Progenitor cell of endocrine pancreas (in vitro differentiated cells): ENCODE data around the gene IZUMO2. TPM values are rescaled to one million over a fixed set of nuclear protein-coding genes. Genes with fewer than 3 reads are reported as not detected.

Source experiments
- DNase-seq: peaks from one replicate; pipeline ENCODE4 v3.0.0; 2021; ENCODE audit warnings: low spot score; ENCODE audit not compliant: unreplicated experiment
- H3K27ac Mint-ChIP-seq: 2 replicates; pipeline ENCODE4 v1.8.0; 2021; ENCODE audit warnings: mild to moderate bottlenecking, moderate library complexity, mixed read lengths
- H3K27me3 Mint-ChIP-seq: 2 replicates; pipeline ENCODE4 v1.8.0; 2021; ENCODE audit warnings: mixed read lengths
- H3K36me3 Mint-ChIP-seq: 2 replicates; pipeline ENCODE4 v1.8.0; 2022; ENCODE audit warnings: mixed read lengths; ENCODE audit not compliant: insufficient read depth
- H3K4me1 Mint-ChIP-seq: 2 replicates; pipeline ENCODE4 v1.8.0; 2021; ENCODE audit warnings: low read depth, mixed read lengths
- H3K4me3 Mint-ChIP-seq: 2 replicates; pipeline ENCODE4 v1.8.0; 2021; ENCODE audit warnings: low read depth, mild to moderate bottlenecking, moderate library complexity, mixed read lengths
- H3K9me3 Mint-ChIP-seq: 2 replicates; pipeline ENCODE4 v1.8.0; 2021; ENCODE audit warnings: low read depth, mixed read lengths
- total RNA-seq: library from RNA; stranded (reverse); gene quantifications from 2 replicates; pipeline ENCODE4 v1.2.1, GENCODE V29; 2021
- TF ChIP-seq, protein P1 (sequence below): fragments of 200-600 bp; sonication (generic); IDR thresholded peaks from one replicate; pipeline ENCODE4 v1.5.0; 2021; ENCODE audit warnings: antibody characterized with exemption, mild to moderate bottlenecking; ENCODE audit not compliant: unreplicated experiment

The IZUMO2 gene
- total RNA-seq, 1 donor from 2014 or later = not detected

- Mint-ChIP-seq H3K27me3 (peaks cover 20% of the 10 kb centered on the region), H3K9me3 (no peaks in the 10 kb centered on the region), H3K4me1 (peaks cover 3% of the 10 kb centered on the region), H3K36me3 (peaks cover under 1% of the 10 kb centered on the region), H3K27ac (peak overlapping the region; percentile 92), H3K4me3 (peak overlapping the region; percentile 73)
- TF ChIP-seq, protein P1, sequence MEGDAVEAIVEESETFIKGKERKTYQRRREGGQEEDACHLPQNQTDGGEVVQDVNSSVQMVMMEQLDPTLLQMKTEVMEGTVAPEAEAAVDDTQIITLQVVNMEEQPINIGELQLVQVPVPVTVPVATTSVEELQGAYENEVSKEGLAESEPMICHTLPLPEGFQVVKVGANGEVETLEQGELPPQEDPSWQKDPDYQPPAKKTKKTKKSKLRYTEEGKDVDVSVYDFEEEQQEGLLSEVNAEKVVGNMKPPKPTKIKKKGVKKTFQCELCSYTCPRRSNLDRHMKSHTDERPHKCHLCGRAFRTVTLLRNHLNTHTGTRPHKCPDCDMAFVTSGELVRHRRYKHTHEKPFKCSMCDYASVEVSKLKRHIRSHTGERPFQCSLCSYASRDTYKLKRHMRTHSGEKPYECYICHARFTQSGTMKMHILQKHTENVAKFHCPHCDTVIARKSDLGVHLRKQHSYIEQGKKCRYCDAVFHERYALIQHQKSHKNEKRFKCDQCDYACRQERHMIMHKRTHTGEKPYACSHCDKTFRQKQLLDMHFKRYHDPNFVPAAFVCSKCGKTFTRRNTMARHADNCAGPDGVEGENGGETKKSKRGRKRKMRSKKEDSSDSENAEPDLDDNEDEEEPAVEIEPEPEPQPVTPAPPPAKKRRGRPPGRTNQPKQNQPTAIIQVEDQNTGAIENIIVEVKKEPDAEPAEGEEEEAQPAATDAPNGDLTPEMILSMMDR = peak; percentile 36
- DNase-seq = peak; percentile 25
Observed at GRCh38 chr19:50205681-50206138, 42.6 kb upstream of the IZUMO2 start.

GRCh38 chr19:50204811-50205675 lies 42.0 kb upstream of the IZUMO2 start:
- H3K4me3 Mint-ChIP-seq = peak overlapping the region; percentile 73
- H3K9me3 Mint-ChIP-seq = no peaks in the 10 kb centered on the region
- H3K27ac Mint-ChIP-seq = peak overlapping the region; percentile 92
- peaks cover 20% of the 10 kb centered on the region for H3K27me3 Mint-ChIP-seq
- peaks cover 3% of the 10 kb centered on the region for H3K4me1 Mint-ChIP-seq
- peak; percentile 93 for DNase-seq
- TF ChIP-seq, protein P1 = no peak
- H3K36me3 Mint-ChIP-seq = no peaks in the 10 kb centered on the region

GRCh38 chr19:50204081-50204428 lies 41.0 kb upstream of the IZUMO2 start:
- peak overlapping the region; percentile 73 for H3K4me3 Mint-ChIP-seq
- H3K36me3 Mint-ChIP-seq = no peaks in the 10 kb centered on the region
- no peaks in the 10 kb centered on the region for H3K9me3 Mint-ChIP-seq
- no peak overlapping the region for H3K27ac Mint-ChIP-seq
- H3K4me1 Mint-ChIP-seq = peaks cover 3% of the 10 kb centered on the region
- H3K27me3 Mint-ChIP-seq = peaks cover 30% of the 10 kb centered on the region
- DNase-seq = no peak
- TF ChIP-seq, protein P1 = no peak

- DNase-seq = peak; percentile 93
- H3K36me3 Mint-ChIP-seq = no peaks in the 10 kb centered on the region
- peaks cover 35% of the 10 kb centered on the region for H3K27me3 Mint-ChIP-seq
- peak within 1 kb of the TSS; percentile 13 for H3K27ac Mint-ChIP-seq
- TF ChIP-seq, protein P1 = no peak
- peak within 1 kb of the TSS; percentile 73 for H3K4me3 Mint-ChIP-seq
- H3K9me3 Mint-ChIP-seq = no peaks in the 10 kb centered on the region
- peaks cover 3% of the 10 kb centered on the region for H3K4me1 Mint-ChIP-seq
Observed at GRCh38 chr19:50203281-50204080, 40.4 kb upstream of the IZUMO2 start, which contains the start of gene MYH14. Gene MYH14 (plus strand): TSS chr19:50203622. CDS start chr19:50210366, 6,744 bp downstream.

- TF ChIP-seq, protein P1 = no peak
- Mint-ChIP-seq H3K36me3 (no peaks in the 10 kb centered on the region), H3K4me3 (peak overlapping the region; percentile 58), H3K27me3 (peaks cover 36% of the 10 kb centered on the region), H3K27ac (no peak overlapping the region), H3K4me1 (peaks cover 3% of the 10 kb centered on the region), H3K9me3 (no peaks in the 10 kb centered on the region)
- DNase-seq = no peak
Observed at GRCh38 chr19:50202962-50203280, 39.8 kb upstream of the IZUMO2 start.
